ENCODE results near the gene IKZF3.
"Not testable (repeated sequence)": the region's sequence is repeated elsewhere in the genome, so short reads cannot be mapped to it uniquely, and the experiment has no call there.

The IKZF3 gene

DNA sequence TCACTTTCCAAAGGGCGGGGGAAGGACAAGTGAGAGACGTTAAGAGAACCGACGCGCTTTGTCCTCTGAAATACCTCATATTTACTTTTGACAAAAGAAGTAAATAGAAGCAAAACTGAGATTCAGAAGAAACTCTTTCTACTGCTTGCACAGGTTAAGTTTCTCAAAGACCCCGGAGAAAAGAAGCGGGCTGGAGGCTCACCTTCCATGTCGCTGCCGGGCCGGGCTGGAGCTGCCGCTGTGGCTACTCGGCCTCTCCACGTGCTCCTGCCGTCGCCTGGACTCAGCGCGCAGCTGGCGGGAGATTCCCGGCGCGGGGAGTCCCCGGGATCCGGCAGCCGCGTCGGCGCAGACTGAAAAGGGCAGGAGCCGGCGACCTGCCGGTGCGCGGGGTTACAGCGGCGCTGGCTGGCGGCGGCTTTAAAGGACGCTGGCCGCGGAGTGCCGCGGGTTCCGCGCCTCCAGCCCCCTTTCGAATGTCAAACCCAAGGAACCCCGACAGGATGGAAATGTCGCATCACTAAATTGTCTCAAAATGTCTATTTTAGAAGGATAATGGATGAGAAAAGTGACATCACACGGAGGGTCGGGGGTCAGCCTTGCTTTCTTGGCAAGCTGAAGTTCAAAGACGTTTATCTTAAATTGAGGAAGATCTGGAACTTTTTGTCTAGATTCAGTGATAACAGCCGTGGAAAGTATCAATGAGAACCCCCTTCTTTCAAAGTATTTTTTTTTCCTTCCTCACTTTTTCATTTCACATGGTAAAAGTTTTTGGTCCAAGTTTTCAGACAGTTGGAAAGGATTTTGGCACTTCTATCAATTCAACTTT lies at the start of gene IKZF3:
Gene IKZF3, minus strand, starts transcription at position 395 of the 829 bp plus-strand sequence. Its CDS starts 186 bp downstream, at position 209.
- peak; percentile 69 to 78 for DNase-seq

DNA sequence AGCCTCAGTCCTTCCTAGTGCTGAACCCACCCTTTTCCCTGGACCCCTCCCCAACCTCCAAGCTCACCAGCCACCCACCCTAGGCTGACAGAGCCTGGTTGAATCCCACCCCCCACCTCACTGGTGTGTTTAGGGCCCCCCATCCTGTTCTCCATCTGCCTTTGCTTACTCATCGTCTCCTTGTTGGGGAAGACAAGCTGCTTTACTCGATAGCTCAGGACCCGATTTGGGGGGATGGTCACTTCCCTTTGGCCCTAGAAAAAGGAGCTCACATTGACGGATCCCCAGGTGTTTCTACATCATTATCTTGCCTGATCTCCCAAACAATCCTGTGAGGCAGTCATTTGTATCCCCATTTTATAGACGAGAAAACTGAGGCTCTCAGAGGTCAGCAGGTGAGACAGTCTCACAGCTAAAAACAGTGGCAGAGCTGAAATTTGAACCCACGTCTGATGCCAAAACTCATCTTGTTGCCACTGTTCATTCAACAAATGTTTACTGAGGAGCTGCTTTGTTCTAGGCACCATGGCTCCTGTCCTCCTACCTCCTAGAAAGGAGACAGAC lies 44.8 kb upstream of the IKZF3 start:
- no peak for DNase-seq

DNA sequence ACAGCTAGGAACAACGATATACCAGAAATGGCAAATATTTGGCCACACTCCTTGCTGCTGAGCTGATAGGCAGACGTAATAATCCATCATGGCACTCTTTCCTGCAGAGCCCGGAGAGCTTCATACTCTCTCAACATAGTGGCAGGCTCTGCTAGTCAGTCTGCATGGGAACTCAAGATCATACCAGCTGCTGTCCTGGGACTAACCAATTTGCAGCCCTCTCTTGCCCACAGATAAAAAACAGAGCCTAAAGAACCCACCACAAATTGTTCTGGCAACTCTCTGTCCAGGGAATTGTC lies 40.8 kb upstream of the IKZF3 start:
- DNase-seq = no peak

DNA sequence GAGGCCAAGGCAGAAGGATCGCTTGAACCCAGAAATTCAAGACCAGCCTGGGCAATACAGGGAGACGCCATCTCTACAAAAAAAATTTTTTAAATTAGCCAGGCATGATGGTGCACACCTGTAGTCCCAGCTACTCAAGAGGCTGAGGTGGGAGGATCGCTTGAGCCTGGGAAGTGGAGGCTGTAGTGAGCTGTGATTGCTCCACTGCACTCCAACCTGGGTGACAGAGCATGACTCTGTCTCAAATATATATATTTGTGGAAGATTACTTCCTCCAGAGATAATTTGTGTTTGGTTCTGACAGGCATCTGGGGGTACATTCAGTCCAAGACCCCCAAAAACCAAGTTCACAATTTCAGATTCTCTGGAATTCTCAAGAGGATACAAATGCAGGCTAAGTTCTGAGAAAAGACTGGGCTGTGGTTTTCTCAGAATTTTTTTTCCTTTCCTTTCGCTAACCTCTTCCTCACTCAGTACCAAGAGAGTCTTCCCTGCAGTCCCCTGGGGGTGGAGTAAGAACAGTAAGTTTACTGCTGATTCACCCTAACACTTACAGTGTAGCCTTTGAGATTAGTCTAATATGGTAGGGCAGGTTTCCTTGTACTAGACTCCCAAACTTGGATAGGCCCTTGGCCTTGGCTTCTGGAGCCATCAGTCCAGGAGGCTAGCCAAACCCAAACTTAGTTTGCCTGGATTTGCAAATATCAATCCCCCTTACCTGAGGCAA lies 39.2 kb upstream of the IKZF3 start:
- no peak for DNase-seq

DNA sequence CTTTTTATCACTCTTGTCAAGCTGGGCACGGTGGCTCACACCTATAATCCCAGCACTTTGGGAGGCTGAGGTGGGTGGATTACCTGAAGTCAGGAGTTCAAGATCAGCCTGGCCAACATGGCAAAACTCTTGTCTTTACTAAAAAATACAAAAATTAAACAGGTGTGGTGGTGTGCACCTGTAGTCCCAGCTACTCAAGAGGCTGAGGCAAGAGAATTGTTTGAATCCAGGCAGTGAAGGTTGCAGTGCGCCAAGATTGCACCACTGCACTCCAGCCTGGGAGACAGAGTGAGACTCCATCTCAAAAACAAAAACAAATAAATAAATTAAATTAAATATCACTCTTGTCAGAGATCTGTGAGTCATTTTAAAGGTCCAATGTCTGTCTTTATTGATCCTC lies 37.9 kb upstream of the IKZF3 start:
- DNase-seq = not testable (repeated sequence)

DNA sequence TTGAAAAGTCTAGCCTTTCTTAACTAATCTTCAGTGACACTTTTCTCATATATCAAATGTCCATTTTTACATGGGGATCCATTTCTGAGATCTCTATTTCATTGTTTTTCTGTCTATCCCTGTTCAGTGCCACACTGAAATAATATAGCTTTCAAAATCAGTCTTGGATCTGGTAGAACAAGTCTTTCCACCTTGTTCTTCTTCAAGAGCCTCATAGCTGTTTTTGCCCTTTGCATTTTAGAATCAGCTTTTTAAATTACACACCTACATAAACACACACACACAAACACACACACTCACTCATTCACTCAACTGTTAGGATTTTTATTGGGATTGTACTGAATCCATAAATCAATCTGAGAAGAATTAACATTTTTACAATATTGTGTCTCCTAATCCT lies 35.1 kb upstream of the IKZF3 start:
- DNase-seq = no peak

DNA sequence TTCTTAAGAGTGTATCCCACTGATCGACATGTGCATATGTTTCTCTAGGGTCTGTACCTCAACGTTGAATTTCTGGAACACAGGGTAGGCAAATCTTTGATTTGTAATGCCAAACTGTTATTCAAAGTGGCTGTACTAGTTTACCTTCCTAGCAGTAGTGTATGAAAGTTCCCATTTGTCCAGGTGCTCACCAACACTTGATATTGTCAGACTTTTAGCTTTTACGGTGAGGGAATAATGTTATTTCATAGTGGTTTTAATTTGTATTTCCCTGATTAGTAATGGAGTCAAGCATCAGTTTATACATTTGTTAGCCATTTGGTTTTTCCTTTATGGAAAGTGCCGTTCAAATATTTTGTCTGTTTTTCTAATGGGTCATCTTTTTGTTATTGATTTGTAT lies 34.0 kb upstream of the IKZF3 start:
- DNase-seq = no peak

DNA sequence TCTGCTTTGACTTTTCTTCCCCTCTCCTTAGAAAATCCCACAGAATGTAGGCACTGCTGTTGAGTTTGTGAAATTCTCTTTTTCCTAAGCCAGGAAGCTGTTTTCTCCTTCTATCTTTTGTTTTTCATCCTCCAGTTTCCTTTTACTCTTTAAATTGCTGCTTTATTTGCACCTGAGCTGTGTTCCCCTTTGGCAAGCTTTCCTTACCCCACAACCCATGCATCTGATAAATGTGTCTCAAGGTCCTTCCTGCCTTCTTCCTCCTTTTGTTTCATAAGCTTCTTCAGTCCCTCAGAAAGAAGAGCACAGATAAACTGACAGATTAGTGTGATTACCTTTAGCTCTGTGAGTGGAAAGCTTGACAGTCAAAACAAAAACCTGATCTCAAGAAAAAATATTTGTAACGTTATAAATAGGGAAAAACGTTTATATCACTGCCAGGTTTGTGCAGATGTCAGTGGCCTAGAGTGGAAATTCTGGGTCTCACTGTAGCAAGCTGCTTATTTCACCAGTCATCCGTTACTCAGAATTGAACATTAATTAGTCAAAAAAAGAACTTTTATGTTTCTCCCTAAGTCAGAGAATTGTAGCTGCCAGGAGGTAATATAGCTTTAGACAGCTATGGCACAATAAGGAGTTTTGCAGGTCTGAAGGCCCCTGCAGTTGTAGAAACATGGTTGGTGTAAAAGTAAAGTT lies 30.7 kb upstream of the IKZF3 start:
- DNase-seq = no peak

DNA sequence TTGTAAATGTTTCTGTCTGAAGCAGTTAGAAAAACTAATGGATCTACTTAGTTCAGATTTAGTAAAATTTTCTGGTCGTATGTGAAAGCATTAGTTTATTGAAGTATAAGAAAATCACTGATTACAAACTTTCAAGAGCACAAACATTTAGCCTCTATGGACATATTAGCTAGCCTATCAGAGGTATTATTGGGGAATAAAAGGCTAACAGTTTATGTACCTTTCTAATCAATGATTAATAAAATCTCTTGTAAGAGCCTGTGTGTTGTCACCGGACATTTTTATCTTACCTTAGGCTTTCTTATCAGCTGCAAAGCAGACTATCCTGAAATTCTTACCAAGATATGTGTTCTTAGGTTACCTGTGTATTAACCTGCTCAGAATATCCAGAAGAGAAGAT lies 25.1 kb upstream of the IKZF3 start:
- DNase-seq = no peak

DNA sequence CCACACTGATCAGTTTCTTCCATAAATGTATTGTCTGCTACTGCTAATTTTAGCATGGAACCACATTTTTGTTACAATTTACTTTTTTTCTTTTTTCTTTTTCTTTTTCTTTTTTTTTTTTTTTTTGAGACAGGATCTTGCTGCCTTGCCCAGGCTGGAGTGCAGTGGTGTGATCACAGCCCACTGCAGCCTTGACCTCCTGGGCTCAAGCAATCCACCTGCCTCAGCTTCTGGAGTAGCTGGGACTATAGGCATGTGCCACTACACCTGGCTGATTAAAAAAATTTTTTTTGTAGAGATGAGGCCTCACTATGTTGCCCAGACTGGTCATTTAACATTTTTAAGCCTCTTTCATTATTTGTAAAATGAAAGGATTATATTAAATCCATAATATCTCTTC lies 23.0 kb upstream of the IKZF3 start:
- no peak for DNase-seq

DNA sequence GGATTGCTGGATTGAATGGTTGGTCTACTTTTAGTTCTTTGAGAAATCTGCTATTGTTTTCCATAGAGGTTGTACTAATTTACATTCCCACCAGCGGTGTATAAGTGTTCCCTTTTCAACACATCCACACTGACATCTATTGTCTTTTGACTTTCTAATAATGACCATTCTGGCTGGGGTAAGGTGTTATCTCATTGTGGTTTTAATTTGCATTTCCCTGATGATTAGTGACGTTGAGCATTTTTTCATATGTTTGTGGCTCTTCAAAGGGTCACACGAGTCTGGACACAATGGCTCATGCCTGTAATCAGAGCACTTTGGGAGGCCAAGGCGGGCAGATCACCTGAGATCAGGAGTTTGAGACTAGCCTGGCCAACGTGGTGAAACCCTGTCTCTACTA lies 22.0 kb upstream of the IKZF3 start:
- not testable (repeated sequence) for DNase-seq

DNA sequence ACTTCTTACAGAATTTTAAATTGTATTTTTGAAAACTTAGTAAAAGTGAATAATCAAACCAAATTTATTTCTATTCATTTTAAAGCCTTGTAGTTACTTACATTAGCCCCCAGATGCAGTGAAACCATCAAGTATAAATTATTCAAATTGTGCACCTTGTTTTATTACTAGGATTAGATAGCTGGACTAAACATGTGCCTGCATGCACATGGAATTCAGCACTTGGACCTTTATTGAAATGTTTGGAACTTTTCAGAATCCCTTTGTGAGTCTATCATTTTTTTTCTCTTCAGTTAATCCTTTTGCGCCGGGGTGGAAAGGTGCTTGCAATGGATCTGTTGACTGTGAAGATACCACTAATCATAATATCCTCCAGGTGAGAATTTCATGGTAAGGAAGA lies 8.6 kb upstream of the IKZF3 start:
- DNase-seq = no peak

DNA sequence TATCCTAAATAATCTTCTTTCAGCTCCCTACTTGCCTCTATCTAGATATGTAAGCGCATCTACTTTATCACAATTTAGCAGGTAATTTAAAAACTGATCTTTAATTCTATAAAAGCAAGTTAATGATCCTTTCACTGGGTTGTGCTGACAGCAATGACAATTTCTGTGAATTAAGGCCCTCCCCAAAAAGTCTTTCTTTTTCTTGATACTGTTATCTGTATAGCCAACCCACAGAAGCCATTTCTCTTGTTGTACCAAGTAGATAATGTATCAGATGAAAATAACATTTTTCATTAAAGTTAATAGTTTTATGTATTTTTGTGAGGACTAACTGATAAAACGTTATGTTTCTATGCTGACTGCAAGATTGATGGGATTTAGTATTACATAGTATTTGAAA lies 7.7 kb upstream of the IKZF3 start:
- no peak for DNase-seq

DNA sequence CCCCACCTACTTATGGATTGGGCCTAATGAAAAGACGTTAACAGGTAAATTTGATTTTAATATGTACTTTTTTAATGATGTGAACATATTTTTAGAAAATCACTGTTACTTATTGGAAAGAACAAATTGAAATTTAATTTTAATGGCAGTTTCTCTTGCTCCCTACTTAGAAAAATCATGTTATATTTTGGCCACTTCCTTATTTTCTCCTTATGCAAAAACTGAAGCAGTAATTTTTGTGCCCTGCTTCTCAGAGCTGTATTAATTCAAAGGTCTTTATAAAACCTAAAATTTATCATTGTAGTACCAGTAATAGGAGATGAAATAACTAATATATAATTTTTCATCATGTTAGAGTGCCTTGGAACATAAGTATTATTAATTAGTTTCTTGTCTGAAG lies 6.7 kb upstream of the IKZF3 start:
- no peak for DNase-seq

DNA sequence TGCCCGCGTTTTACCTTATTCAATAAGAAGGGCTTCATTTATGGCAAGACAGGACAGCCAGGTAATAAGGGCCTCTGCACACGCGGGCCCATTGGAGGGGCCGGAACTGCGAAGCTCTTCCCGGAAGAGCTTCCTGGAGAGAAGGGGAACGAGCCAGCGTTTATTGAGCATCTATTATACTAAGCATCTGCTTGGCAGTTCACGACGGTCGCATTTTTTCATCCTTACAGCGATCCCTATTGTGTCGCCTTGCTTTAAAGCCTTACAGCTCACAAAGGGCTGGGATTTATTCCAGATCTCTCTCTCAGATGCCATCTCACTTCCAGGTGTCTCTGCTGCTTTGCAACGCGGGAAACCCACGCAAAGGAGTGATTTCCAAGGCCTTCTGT lies 4.4 kb upstream of the IKZF3 start:
- no peak for DNase-seq

DNA sequence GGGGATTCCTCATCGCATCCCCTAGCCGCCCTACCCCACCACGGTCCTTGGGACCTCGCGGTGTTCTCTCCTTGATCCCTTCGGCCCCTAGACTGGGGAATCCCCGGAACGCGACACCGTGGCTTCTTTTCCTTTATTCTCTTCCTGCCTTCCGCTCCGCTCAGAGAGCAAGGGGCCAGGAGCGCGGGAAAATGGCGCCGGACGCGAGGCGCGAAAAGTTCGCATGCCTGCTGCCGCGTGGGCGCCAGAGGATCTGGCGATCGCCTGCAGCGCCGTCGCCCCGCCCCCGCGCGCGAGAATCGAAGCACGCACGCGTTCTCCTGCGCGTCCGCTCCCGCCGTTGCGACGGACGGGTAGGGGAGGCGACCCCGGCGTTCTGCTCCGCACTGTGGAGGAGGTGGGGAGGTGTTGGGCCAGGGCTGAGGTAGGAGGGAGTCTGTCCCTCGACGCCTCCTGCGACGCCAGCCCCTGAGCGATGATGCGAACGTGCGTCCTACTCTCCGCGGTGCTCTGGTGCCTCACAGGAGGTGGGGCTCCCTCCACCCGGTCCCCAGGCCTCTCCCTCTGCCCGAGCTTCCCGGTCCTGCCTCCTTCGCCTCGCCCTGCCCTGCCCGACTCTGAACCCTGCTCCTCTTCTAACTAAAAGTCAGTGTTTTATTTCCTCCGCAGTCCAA lies 3.9 kb upstream of the IKZF3 start, which contains the start of gene ZPBP2:
Gene ZPBP2, plus strand, starts transcription at position 323 of the 674 bp plus-strand sequence. Its CDS starts 153 bp downstream, at position 476.
- DNase-seq = peak; percentile 37 to 57

DNA sequence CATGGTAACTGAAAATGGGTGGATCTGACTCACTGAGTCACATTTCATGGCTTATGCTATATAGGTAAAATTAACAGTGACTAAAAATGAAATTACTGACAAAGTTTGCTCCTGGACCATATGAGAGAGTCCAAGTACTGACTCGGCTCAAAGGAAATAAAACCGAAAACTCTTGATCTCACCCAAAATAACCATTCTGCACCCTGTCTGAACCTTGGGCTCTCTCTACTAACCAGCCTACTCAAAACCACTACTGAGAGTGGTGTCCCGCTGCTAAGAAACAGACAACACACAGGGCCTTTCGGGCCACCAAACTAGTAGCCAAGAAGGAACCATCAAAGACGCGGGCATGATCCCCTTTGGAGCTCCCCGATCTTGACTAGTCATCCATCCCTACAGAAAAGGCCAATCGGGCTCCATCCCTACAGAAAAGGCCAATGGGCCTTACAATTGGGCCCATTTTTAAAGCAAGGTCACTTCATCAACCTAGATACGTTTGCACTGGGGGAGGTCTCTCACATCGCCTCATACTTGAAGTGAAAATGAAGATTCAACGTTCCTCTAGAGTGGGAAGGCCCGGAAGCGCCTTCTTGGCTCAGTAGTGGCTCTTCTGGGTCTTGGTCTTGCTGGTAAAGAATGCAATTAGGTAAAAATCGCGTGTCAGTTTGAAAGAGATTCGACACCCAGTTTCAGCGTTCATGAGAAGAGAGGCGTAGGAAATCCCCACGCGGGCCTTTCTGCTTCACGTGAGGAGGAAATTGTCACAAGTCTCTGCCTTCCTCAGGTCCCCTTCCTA lies 3.2 kb upstream of the IKZF3 start:
- DNase-seq = peak; percentile 57 to 58

DNA sequence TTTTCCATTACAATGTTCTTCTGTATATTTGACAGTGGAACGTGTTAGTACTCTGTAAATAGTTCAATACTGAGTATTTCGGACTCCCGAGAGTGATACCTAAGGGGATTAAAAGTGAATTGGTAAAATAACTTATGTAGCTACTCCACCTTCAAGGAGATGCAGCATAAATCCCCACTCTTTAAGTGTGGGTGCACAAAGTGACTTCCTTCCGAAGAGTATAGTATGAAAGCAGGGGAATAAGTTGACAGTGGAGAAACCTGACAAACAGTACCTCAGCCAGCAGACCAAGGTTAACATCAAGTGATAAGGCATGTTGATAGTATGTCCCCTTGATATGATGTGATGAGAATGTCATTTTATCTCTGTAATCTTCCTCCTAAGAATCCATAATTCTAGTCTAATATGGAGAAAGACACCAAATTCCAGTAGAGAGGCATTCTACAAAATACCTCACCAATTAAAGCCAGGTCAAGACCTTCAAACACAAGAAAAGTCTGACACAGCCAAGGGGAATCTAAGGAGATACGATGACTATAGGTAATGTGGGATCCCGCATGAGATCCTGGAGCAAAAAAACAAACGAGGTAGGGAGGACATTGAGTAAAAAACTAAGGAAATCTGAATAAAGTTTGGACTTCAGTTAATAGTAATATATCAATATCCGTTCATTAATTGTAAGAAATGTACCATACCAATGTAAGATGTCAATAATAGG lies 2.1 kb upstream of the IKZF3 start:
- DNase-seq = no peak

DNA sequence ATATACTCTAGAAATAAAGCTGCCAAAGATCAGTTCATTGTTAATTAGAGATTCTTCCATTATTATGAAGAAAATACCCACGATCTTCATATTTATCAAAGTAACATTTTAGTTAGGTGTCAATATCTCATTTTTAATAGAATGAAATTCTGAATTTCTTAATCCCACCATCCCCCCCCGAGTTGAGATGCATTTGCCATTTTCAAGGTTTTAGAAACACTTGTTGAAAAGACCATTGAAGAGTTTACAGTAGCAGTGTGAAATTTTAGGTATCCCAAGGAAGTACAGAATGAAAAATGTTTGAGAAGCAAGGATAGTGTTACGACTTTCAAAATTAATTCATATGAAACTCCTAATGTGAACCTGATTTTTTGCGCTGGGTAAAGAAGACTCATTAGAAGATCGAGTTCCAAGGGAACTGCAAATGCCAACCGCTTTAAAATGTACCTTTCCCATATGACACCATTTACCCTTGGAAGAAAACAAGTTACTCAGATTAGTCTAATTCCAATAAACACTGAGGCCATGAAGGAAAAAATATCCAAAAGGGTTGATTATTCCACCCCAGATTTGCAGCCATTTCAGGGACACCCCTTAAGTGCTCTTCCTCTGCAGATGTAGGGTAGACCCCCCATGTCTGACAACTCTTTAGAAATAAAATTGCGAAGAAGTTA lies 731 bp downstream of the IKZF3 start:
- DNase-seq = no peak

DNA sequence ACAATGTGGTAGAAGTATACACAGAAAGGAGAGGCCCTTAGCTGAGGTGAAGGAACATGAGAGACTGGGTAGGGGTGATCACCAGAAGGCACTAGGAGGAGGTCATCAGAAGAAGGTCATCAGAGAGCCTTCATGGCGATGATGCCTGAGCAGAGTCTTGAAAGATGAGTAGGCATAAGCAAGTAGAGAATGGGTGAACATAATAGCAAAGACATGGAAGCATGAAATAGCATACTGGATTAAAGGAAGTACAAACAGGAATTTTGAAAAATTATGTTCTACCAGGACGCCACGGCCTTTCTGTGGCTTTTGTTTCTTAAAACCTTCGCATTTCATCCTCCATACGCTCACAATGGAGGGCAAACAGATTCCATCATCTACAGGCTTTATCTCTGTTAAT lies 2.9 kb downstream of the IKZF3 start:
- no peak for DNase-seq

All from activated CD4-positive, alpha-beta T cell treated with anti-CD3 and anti-CD28 coated beads, Interleukin-2, amount 50 U/mL, for 4 hours (primary cell).